H1 (cell line): Measurements from ENCODE around the gene RBP5. TPM values are rescaled to one million over a fixed set of nuclear protein-coding genes. Genes with fewer than 3 reads are reported as not detected.

Experiments used
- E2F6 ChIP-seq: IDR thresholded peaks from 2 replicates; pipeline ENCODE4 v1.6.1; 2012; ENCODE audit warnings: inconsistent platforms
- GABPA ChIP-seq: IDR thresholded peaks from 2 replicates; pipeline ENCODE4 v1.6.1; 2011; ENCODE audit warnings: mild to moderate bottlenecking, low read length, moderate library complexity, borderline replicate concordance; ENCODE audit not compliant: insufficient read depth
- SIX5 ChIP-seq: IDR thresholded peaks from 2 replicates; pipeline ENCODE4 v1.6.1; 2011; ENCODE audit warnings: mild to moderate bottlenecking, low read depth, low read length
- SP2 ChIP-seq: IDR thresholded peaks from 2 replicates; pipeline ENCODE4 v1.6.1; 2012; ENCODE audit warnings: mild to moderate bottlenecking, low read length, inconsistent platforms
- SUZ12 ChIP-seq: fragments of 200-600 bp; sonication (generic); IDR thresholded peaks from 2 replicates; pipeline ENCODE4 v1.6.1; 2012; ENCODE audit warnings: mild to moderate bottlenecking, inconsistent platforms, low read length, moderate library complexity, mixed read lengths
- TAF1 ChIP-seq: IDR thresholded peaks from 2 replicates; pipeline ENCODE4 v1.6.1; 2011; ENCODE audit warnings: mild to moderate bottlenecking, low read depth, low read length
- polyA plus RNA-seq, 7 experiments: library from polyadenylated mRNA; depleted of rRNA in 3 of 7; stranded (reverse) in 5 of 7; unstranded in 2 of 7; fragments of >200 nt in 5 of 7; fragments of 200-250 nt in 2 of 7; gene quantifications; 1 replicate in 5 of 7; 2 replicates in 1 of 7; 4 replicates in 1 of 7; pipeline versions ENCODE4 v1.2.1 to v1.2.3, GENCODE V29; 2011 to 2013; ENCODE audit warnings: missing spikeins in 2 of 7, mixed read lengths in 2 of 7
- total RNA-seq: library from RNA; stranded (reverse); fragmentation: NEBNext Ultra II Directional; extraction: Animal tissue kit (Norgen Biotek cat#: 25700); gene quantifications from 2 replicates; pipeline ENCODE4 v1.2.1, GENCODE V29; 2021

The RBP5 gene
- total and polyA plus RNA-seq, 2 of the 8 experiments (the other 6 are each of a cell fraction or from before 2014, with no cell fraction given), result 1.2 to 1.9 TPM

- TF ChIP-seq SUZ12 (no peak), TAF1 (no peak), E2F6 (no peak), GABPA (no peak), SIX5 (no peak), SP2 (no peak)
Measured at GRCh38 chr12:7106082-7106481, 22.6 kb downstream of the RBP5 start (continued).
